Measurements from ENCODE around the gene EEF1AKMT4.
"Not testable (repeated sequence)": the region's sequence is repeated elsewhere in the genome, so short reads cannot be mapped to it uniquely, and the experiment has no call there.

The EEF1AKMT4 gene

GRCh38 chr3:184260724-184261269 lies 11.3 kb downstream of the EEF1AKMT4 start:
- DNase-seq (ENCODE audit: low spot score), result no peak

- peak; percentile 22 for DNase-seq (ENCODE audit: low spot score)
Measured at GRCh38 chr3:184261270-184261853, 11.9 kb downstream of the EEF1AKMT4 start, which contains the start of gene CAMK2N2. Gene CAMK2N2, minus strand, starts transcription at chr3:184261553. Its CDS starts 268 bp downstream, at chr3:184261285.

- no peak for DNase-seq (ENCODE audit: low spot score)
Measured at GRCh38 chr3:184261854-184262763, 12.6 kb downstream of the EEF1AKMT4 start.

- no peak for DNase-seq (ENCODE audit: low spot score)
Measured at GRCh38 chr3:184262764-184263179, 13.3 kb downstream of the EEF1AKMT4 start.

- DNase-seq (ENCODE audit: low spot score), result not testable (repeated sequence)
Measured at GRCh38 chr3:184267249-184267648, 17.8 kb downstream of the EEF1AKMT4 start.

- DNase-seq (ENCODE audit: low spot score), result no peak
Measured at GRCh38 chr3:184272269-184272668, 22.8 kb downstream of the EEF1AKMT4 start.

- DNase-seq (ENCODE audit: low spot score), result no peak
Measured at GRCh38 chr3:184275381-184275701, 25.9 kb downstream of the EEF1AKMT4 start.

GRCh38 chr3:184275961-184276910 lies 26.8 kb downstream of the EEF1AKMT4 start, which contains the start of gene ECE2:
Gene ECE2, plus strand, starts transcription at chr3:184276022. Its CDS starts 132 bp downstream, at chr3:184276154.
- no peak for DNase-seq (ENCODE audit: low spot score)

GRCh38 chr3:184277366-184277765 lies 27.9 kb downstream of the EEF1AKMT4 start:
- no peak for DNase-seq (ENCODE audit: low spot score)

- no peak for DNase-seq (ENCODE audit: low spot score)
Measured at GRCh38 chr3:184282941-184283340, 33.5 kb downstream of the EEF1AKMT4 start.

GRCh38 chr3:184283681-184284080 lies 34.2 kb downstream of the EEF1AKMT4 start:
- no peak for DNase-seq (ENCODE audit: low spot score)

GRCh38 chr3:184284696-184285095 lies 35.2 kb downstream of the EEF1AKMT4 start:
- peak; percentile 78 for DNase-seq (ENCODE audit: low spot score)

- DNase-seq (ENCODE audit: low spot score), result peak; percentile 36
Measured at GRCh38 chr3:184289426-184289938, 40.0 kb downstream of the EEF1AKMT4 start.

GRCh38 chr3:184290331-184290730 lies 40.9 kb downstream of the EEF1AKMT4 start:
- DNase-seq (ENCODE audit: low spot score), result no peak

GRCh38 chr3:184291044-184291737 lies 41.7 kb downstream of the EEF1AKMT4 start:
- no peak for DNase-seq (ENCODE audit: low spot score)

GRCh38 chr3:184291738-184292445 lies 42.4 kb downstream of the EEF1AKMT4 start:
- no peak for DNase-seq (ENCODE audit: low spot score)

GRCh38 chr3:184295771-184296170 lies 46.3 kb downstream of the EEF1AKMT4 start:
- no peak for DNase-seq (ENCODE audit: low spot score)

- DNase-seq (ENCODE audit: low spot score), result no peak
Measured at GRCh38 chr3:184296616-184297015, 47.1 kb downstream of the EEF1AKMT4 start.

- DNase-seq (ENCODE audit: low spot score), result peak; percentile 92
Measured at GRCh38 chr3:184298759-184299487, 49.5 kb downstream of the EEF1AKMT4 start, which contains the start of gene PSMD2. Gene PSMD2, plus strand, starts transcription at chr3:184299241. Its CDS starts 26 bp downstream, at chr3:184299267.

Measured in pons (tissue), 1 donor.